Measurements from ENCODE around the gene TTC3.
A peak's percentile ranks its signal among the peaks of the same experiment; 100 is the strongest.

Gene TTC3

DNA sequence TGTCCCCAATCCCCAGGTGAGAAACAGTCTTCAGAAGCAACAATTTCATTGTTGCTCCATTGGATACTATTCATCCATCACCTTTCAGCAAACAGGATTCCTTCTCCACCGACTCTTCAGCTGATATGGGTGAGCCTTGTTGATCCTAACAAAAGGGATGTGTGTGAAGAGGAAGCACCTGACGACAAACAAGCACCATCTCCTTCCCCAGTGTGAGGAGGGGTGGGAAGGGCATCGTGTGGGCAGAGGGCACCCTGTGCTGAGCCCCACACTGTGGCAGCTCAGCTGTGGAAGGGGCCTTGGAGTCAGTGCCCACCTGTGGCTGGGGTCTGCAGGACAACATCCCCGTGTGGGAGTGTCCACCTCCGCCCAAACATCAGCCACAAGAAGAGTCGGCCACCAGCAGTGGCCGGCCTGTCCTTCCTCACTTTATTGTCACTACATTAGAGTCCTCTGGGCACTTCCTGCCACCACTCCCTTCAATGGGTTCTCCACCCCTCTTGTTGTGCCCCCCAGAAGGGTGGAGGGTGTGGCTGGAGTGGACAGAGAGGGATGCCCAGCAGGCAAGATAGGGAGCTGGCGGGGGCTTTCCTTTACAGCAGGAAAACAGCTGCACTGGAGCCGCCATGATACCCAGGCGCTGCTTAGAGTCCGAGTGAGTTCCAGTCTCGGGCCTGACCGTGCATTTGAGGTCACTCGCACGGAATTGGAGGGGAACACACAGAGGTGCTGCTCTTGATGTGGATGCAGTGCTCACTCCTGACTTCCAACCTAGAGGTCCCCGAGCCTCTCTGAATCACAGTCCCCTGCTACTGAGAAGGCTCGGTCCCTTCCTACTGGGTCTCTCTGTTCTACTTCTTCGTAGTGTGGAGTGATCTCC lies 153.2 kb downstream of the TTC3 start:
- no peak for DNase-seq

GRCh38 chr21:37227071-37228002 lies 154.3 kb downstream of the TTC3 start:
- no peak for DNase-seq

- no peak for DNase-seq
Measured at GRCh38 chr21:37228003-37228400, 154.9 kb downstream of the TTC3 start.

GRCh38 chr21:37230632-37231248 lies 157.7 kb downstream of the TTC3 start:
- no peak for DNase-seq

DNA sequence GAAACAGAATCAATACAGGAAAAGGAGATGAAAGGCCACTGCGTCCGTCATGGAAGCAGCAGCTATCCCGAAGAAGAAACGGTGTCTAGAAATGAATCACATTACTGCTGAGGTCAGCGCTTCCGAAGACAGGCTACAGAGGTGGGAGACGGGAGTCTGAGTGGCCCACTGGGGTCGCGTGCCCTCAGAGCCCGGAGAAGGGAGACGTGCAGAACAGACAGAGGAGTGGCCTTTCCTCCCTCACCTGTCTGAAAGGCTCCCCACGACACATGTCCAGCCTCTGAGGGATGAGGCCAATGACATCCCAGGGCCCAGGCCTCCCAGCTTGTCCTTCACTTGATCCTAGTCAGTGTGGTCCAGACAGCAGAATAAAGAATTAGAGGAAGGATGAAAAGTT lies 158.2 kb downstream of the TTC3 start:
- no peak for DNase-seq

DNA sequence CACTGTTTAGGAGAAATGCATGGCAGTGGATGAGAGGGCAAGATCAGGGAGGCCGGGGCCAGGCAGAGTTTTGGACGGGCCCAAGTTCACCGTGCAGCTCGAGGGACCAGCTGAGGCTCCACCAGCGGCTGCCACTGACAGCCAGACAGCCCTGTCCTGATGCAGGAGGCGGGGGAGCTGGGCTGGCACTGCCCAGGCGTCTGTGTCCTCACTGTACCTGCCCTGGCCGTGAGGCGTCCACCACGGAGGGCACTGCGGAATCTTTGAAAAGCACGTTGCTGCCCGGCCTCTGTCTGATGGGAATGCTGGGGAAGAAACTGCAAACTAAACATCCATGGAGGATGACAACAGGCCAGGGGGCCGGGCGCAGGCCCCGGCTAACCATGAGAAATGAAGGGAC lies 158.6 kb downstream of the TTC3 start:
- no peak for DNase-seq

GRCh38 chr21:37232274-37233018 lies 159.4 kb downstream of the TTC3 start:
- no peak for DNase-seq

GRCh38 chr21:37233551-37234146 lies 160.6 kb downstream of the TTC3 start:
- DNase-seq: no peak

DNA sequence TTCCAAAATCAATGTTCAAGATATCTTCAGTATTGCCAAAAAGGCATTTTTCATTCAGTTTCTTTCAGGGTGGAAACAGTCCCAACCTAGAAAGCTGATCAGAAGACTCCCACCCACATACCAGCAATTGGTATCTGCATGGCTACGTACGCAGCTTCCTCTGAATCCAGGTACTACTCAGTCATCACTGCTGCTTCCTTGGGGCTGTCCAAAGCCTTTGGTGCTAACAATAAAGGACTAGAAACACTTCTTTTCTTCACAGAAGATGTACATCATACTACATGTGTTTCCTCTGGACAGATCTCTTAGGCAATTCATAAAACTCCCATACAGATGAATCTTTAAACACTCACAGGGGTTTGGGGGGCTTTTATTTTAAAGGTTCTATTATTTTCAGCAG lies 164.3 kb downstream of the TTC3 start:
- no peak for DNase-seq

GRCh38 chr21:37237764-37238163 lies 164.7 kb downstream of the TTC3 start:
- no peak for DNase-seq

- DNase-seq: no peak
Measured at GRCh38 chr21:37240978-37241377, 167.9 kb downstream of the TTC3 start.

DNA sequence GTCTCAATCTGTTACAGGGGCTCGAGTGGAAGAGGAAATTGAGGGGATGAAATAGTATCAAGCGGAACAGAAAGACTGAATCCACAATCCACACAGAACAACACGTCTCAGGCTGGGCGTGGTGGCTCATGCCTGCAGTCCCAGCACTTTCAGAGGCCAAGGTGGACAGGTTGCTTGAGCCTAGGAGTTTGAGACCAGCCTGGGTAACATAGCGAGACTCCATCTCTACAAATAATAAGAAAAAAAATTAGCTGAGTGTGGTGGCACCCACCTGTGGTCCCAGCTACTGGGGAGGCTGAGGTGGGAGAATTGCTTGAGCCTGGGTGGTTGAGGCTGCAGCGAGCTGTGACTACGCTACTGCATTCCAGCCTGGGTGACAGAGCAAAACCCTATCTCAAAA lies 168.4 kb downstream of the TTC3 start:
- DNase-seq: no peak

DNA sequence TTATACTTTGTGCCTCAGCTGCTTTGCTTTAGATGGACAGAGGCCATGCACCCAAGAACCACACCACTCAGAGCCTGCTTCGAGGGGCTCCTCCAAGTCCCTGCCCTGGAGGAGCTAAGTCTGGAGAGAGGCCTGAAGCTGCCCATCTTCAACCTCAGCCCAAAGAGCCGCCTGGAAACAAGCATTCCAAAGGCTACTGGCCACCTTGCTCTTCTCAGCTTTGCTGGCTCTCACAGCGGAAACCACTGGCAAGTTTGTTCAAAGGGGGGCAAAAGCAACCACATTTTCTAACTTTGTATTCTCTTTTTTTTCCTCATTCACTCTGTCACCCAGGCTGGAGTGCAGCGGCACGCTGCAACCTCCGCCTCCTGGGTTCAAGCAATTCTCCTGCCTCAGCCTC lies 170.9 kb downstream of the TTC3 start:
- no peak for DNase-seq

DNA sequence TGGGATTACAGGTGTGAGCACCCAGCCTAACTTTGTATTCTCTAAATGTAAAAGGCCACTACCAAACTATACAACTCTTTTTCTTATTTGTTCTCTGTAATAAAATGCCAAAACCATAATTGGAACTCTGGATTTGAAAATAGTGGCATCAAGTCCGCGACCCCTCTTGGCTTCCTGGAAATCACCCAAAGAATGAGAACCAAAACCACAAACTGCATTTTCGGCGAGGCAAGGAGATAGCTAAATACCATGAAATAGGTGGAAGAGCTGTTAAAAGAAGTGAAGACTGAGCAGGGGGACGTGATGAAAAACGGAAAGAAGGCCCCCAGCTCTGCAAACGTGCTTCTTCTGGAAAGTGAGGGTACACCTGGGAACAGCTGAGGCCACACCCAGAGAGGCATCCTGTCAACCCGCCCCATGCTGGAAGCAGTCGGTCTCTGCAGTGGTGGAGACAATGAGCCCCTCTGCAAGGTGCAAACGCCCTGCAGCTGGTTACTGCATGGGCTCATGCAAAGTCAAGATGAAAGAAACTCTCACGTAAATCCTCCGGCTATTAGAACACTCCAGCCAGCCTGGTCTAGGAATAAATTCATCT lies 171.5 kb downstream of the TTC3 start:
- no peak for DNase-seq

- DNase-seq: no peak
Measured at GRCh38 chr21:37245151-37245550, 172.1 kb downstream of the TTC3 start.

DNA sequence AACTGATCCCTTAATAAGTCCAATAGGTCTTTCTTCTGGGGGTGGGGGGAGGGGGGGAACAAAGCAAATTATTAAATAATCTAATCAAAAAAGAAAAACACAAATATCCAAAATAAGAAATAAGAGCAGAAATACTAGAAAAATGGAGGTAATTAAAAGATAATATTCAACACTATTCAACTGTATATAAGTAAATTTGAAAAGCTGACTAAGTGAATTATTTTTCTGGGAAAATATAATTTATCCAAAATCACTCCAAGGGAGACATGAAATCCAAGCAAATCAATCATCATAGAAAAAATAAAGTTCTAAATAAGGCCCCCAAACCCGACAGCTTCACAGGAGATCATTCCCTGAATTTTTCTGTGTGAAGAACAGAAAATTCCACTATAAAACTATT lies 175.2 kb downstream of the TTC3 start:
- DNase-seq: no peak

- no peak for DNase-seq
Measured at GRCh38 chr21:37249112-37249904, 176.3 kb downstream of the TTC3 start.

DNA sequence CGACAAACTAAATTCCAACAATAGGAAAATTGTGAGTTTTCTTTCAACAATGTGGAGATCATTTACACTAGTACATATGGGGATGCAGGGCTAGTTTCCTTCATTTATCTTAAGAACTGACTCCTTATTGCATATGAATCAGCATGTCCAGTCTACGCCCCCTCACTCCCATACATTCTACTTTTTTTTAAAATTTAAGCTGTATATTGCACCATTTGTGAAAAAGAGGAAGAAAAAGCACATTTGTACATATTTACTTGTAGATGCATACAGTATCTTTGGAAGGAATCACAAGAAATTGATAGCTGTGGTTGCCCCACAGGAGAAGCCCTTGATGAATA lies 178.2 kb downstream of the TTC3 start:
- peak; percentile 78 to 94 for DNase-seq

All from inflammatory macrophage (primary cell).